HG03095 (cell line): ENCODE measurements around the gene RALA.
"Not testable (repeated sequence)": the region's sequence is repeated elsewhere in the genome, so short reads cannot be mapped to it uniquely, and the experiment has no call there.

Source experiments
- ATAC-seq: cut with Tn5 transposase; IDR thresholded peaks from one replicate; pipeline ENCODE4 v1.9.1; 2021; ENCODE audit warnings: moderate library complexity; ENCODE audit not compliant: unreplicated experiment

The RALA gene

GRCh38 chr7:39644170-39644569, 20.8 kb downstream of the RALA start:
- ATAC-seq, result no peak

DNA sequence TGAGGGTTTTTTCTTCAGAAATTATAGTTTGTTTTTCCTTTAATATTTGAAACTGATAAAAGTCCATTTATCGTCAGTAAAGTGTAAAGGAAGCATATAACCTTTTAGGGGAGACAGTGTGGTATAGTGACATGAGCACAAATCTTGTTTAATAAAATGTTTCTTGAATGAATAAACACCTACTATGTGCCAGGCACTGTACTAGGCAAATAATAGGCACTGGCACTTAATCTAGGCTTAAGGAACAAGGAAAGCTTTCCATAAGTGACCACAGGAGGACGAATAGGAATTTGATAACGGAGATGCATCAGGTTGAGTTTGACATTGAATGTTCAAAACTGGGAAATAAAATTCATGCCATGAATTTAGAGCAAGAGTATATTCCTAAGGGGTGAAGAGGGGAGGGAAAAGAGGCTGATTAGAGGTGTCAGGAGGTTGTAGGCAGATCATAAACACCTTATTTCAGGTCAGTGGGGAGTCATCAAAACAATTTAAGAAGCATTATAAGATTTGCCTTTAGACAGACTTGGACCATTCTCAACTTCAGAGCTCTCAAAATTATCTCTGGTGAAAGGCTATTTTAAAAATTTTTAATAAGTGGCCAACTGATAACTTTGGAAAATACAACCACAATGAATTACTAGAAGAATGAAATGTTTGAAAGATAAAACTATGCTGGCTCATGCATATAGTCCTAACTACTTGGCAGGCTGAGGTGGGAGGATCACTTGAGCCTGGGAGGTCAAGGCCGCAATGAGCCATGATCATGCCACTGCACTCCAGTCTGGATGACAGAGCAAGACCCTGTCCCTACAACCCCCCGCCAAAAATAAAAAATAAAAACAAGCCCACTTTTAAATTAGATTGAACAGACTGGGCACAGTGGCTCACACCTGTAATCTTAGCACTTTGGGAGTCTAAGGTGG, 22.4 kb downstream of the RALA start:
- no peak for ATAC-seq

DNA sequence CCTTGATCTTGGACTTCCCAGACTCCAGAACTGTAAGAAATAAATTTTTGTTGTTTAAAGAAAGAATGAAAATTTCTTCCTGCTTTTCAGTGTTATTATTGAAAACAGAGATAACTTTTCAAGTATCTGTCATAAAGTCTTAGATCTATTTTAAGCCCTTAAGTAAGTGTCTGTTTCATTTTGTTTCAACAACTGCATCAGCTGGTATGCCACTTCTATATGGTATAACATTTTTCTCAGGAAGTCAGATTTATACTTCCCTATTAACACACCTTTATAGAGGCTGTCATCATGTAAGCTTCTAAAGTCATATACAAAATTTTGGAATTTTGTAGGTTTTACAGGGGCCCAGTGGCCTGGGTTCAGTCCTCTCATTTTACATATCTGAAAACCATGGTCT, 24.4 kb downstream of the RALA start:
- no peak for ATAC-seq

DNA sequence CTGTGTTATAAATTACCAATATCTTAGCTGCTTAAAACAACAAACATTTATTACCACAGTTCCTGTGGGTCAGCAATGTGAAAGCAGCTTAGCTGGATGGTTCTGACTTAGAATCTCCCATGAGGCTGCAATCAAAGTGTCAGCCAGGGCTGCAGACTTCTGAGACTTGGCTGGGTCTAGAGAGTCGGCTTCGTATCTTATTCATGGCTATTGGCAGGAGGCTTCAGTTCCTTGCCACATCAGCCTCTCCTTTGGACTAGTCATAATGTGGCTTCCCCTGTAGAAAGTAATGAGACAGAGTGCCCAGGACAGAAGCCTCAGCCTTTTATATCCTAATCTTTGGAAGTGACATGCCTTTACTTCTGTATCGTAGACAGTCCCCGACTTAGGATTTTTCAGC, 27.3 kb downstream of the RALA start:
- no peak for ATAC-seq

DNA sequence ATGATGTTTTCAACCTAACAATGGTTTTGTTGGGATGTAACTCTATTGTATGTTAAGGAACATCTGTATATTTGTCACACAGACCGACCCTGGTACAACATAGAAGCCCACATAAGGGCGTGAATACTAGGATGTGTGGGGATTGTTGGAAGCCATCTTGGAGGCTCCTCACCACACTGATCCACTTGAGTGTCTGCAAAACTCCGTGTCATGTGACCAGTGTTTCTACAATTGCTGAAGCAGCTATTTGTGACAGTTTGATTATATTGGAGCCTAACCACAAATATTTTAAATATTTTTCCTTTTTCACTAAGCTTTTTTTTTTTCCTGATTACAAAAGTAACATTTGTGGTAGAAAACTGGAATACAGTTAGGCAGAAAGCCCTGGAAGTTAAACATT, 27.9 kb downstream of the RALA start:
- no peak for ATAC-seq

DNA sequence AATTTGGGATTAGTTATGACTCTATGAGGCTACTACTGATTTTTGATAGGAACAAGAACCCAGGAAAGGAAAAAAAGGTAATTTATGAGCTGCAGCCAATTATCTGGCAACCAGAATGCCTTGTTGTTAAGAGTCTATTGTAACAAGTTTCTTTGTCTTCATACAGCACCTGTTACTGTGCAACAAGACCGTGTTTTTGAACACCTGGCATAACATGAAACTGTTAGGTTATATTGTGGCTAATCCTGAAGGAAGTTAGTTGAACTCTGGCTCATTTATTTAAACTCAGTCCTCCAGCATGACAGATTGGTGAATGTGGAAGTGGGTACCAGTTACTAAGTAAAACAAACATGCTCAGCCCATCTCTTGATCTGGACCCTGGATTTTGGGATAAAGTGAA, 33.0 kb downstream of the RALA start:
- ATAC-seq, result no peak

DNA sequence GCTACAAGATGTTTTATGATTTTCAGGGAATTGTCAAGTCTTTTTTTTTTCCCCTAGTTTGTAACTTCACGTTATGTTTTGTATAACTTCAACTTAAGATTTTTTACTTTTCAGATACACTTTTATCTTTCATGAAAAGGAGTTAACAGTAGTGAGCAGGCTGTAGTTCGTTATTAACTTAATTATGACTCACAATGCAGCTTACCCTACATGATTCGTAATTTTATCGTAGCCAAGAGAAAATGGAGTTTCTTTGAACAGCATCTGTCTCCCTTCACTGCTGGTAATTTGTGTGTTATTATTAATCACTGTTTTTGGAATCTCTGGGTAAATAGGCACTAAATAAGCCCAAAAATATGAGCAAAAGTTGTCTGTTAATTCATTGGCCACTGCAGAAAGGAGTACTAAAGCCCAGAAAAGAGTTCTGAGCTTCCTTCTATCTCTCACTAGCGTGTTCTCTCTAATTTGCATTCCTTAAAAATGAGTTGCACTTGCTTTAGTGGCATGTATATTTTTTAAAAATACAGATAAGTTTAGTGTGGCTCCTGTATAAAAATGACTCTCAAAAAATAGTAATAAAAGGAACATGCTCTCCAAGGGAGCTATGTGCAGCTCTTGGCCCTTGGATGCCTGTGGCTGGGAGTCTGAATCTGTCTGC, 36.1 kb downstream of the RALA start:
- no peak for ATAC-seq

DNA sequence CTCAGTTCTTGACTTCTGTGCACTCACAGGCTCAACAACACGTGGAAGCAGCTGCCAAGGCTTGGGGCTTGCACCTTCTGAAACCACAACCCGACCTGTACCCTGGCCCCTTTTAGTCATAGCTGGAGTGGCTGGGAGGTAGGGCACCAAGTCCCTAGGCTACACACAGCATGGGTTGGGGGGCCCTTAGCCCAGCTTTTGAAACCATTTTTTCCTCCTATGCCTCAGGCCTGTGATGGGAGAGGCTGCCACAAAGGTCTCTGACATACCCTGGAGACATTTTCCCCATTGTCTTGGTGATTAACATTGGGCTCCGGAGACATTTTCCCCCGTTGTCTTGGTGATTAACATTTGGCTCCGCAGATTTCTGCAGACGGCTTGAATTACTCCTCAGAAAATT, 38.6 kb downstream of the RALA start:
- no peak for ATAC-seq

DNA sequence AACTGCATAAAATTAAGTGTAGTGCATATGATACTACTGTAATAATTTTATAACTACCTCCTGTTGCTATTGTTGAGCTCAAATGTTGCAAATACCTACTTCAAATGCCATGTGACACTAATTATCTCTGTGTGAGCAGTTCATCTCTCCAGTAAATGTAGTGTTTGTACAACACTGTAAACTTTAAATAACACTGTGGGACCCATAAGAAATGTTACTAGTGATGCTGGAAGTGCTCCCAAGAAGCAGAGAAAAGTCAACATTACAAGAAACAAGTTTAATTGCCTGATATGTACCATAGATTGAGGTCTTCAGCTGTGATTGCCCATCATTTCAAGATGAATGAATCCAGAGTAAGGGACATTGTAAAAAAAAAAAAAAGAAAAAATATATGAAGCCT, 39.9 kb downstream of the RALA start:
- no peak for ATAC-seq

DNA sequence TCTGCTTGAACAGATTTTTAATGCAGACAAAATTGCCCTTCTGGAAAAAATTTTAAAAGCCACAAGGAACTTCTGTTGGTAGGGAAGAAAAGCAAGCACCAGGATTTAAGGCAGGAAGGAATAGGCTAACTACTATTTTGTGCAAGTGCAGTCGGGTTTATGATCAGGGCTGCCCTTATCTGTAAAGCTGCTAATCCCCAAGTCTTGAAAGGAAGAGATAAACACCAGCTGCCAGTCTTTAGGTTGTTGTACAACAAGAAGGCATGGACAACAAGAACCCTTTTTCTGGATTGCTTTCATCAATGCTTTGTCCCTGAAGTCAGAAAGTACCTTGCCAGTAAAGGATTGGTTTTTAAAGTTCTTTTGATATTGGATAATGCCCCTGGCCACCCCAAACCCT, 40.7 kb downstream of the RALA start:
- ATAC-seq, result no peak

GRCh38 chr7:39664585-39664984, 41.2 kb downstream of the RALA start:
- no peak for ATAC-seq

DNA sequence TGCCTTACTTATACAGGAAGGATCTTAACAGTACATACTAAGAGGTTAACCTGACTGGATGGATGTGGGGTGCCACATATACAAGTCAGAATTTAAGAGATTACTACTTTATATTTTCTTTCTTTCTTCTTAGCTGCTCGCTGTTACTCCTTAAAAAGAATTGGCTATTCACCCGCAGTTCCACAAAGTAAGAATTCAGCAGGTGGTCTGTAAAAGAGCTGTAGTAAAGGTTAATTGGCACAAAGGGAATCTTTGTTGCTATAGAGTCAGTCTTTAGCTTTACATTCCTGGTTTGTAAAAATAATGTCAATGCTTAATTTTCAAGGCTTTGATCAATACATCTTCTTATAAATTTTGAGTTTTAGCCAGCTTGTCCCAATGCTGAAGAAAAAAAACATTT, 43.2 kb downstream of the RALA start:
- ATAC-seq, result no peak

DNA sequence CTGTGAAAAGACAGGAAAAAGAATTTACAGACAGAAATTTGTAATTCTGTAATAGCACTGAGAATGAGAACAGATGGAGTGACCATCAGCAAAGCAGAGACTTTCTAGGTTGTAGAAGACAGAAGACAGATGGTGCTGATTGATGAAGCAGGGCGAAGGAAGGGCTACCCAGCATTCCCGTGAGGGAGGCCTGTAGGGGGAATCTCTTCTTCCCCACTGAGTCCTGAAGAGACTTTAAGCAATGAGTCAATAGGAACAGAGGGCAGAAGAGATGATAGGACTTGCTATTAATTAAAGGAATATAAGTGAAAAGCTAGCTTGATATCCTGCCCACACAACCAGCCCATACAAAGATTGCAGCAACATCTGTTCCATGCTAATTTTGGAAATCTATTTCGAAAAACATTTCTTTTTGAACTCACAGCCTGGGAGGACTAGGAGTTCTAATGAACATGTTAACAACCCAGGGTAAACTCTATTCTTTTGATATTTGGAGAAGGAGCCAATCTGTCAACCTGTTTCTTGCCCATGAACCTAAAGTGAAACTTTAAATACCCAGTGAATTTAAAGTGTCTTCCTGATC, 44.1 kb downstream of the RALA start:
- ATAC-seq, result no peak

GRCh38 chr7:39668280-39668679, 44.9 kb downstream of the RALA start:
- ATAC-seq, result not testable (repeated sequence)

DNA sequence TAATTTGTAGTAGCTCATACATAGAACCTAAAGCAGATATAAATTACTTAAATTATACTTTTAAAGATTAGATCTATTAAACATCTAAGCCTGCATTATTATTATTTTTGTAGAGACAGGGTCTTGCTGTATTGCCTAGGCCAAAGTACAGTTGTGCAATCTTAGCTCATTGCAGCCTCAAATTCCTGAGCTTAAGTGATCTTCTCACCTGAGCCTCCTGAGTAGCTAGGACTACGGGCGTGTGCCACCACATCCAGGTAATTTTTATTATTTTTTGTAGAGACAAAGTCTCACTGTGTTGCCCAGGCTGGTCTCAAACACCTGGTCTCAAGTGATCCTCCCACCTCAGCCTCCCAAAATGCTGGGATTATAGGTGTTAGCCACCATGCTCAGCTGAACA, 46.7 kb downstream of the RALA start:
- no peak for ATAC-seq

DNA sequence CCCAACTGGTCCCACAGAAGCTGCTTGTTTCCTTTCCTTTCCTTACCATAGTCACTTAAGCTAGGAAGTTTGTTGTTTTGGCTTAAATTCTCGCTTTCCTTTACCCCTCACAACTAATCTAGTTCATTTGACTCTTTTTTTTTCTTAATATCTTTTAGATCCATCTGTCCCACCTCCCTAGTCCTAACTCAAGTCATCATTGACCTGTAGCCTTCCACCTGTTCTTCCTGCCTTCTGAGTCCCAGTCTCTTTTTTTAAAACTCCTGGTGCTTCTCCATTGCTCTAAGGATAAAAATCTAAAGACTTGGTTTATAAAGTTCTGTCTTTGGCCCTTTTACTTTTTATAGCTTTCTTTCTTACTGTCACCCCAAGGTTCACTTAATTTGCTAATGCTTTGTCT, 47.6 kb downstream of the RALA start:
- ATAC-seq, result no peak

DNA sequence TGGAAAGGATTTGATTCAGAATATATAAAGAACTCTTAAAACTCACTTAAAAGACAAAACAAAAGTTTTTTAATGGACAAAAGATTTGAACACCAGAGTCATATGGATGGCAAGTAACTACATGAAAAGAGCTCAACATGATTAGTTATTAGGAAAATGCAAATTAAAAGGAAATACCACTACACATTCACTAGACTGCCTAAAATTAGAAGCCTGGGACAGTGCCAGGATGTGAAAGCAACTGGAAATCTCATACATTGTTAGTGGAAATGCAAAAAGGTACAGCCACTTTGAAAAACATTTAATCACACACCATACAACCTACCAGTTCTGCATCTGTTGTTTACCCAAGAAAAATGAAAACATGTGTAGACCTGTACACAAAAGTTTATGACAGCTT, 48.8 kb downstream of the RALA start:
- no peak for ATAC-seq

DNA sequence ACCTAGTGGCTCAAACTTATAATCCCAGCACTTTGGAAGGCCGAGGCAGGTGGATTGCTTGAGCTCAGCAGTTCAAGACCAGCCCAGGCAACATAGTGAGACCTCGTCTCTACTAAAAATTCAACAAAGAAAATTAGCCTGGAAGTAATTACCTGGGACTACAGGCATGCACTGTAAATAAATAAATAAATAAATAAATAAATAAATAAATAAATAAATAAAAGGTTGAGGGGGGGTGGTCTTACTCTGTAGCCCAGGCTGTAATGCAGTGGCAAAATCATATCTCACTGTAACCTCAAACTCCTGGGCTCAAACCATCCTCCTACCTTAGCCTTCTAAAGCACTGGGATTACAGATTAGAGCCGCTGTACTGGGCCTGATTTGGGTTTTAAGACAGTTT, 50.5 kb downstream of the RALA start:
- no peak for ATAC-seq

GRCh38 chr7:39674406-39674805, 51.0 kb downstream of the RALA start:
- ATAC-seq, result no peak

- ATAC-seq, result no peak
These were observed 53.0 kb downstream of the RALA start for GRCh38 chr7:39676346-39676745.

DNA sequence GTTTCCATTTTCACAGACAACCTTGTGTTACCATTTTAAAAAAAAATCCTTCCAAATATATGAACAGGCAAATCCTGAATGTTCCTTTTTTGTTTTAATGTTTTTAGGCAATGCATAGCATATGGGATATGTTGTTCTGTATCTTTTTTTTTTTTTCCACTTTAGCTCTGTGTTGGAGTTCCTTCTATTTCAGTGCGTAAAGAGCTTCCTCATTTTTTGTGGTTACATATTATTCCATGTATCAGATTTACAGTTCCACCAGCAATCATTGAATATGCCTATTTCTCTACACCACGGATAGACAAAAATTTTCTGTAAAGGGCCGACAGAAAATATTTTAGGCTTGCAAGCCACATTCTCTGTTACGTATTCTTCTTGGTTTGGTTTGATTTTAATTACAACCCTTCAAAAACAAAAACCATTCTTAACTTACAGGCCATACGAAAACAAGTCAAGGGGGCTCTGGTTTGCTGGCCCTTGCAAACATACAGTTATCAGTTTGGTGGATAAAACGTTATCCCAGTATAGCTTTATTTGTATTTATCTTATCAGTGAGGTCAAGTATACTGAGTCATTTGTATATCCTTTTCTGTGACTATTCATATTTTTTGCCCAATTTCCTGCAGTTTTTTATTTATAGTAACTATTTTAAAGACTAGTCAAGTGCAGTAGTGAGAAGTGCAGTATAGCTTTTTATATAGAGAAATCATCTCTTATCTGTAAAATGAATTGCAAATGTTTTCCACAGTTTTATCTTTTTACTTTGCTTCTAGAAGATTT, 55.7 kb downstream of the RALA start:
- no peak for ATAC-seq
